WTC11 (cell line): ENCODE measurements around the gene NDUFAF2. TPM values are rescaled to one million over a fixed set of nuclear protein-coding genes. Genes with fewer than 3 reads are reported as not detected.

Source experiments
- ATAC-seq: fragments of 200-7000 bp; cut with Tn5 transposase; 2 replicates; pipeline ENCODE4 v1.10.0; 2021; ENCODE audit warnings: mild to moderate bottlenecking, moderate library complexity
- CTCF ChIA-PET: fragments of 300-600 bp; sonication (Branson Sonifier 250); formaldehyde crosslinking; loops from one replicate; lab custom pipeline; 2021; ENCODE audit warnings: antibody characterized with exemption; lab: Charles Lee
- POLR2A ChIA-PET: fragments of 350-600 bp; sonication (Branson Sonifier 250); formaldehyde crosslinking; loops from one replicate; lab custom pipeline; 2021; ENCODE audit warnings: antibody characterized with exemption; lab: Charles Lee
- DNase-seq: peaks from one replicate; pipeline ENCODE4 v3.0.0; 2021; ENCODE audit warnings: low spot score
- H3K27ac Mint-ChIP-seq: 2 replicates; pipeline ENCODE4 v1.8.0; 2021; ENCODE audit warnings: mixed read lengths
- H3K27me3 Mint-ChIP-seq: 2 replicates; pipeline ENCODE4 v1.8.0; 2021; ENCODE audit warnings: low read depth, mild to moderate bottlenecking, moderate library complexity, mixed read lengths
- H3K36me3 Mint-ChIP-seq: 2 replicates; pipeline ENCODE4 v1.8.0; 2021; ENCODE audit warnings: mixed read lengths
- H3K4me1 Mint-ChIP-seq: 2 replicates; pipeline ENCODE4 v1.8.0; 2022; ENCODE audit warnings: mixed read lengths
- H3K4me3 Mint-ChIP-seq: 2 replicates; pipeline ENCODE4 v1.8.0; 2021; ENCODE audit warnings: mild to moderate bottlenecking, moderate library complexity, mixed read lengths
- H3K9me3 Mint-ChIP-seq: 2 replicates; pipeline ENCODE4 v1.8.0; 2021; ENCODE audit warnings: mixed read lengths
- AFF4 ChIP-seq: sonication (generic); formaldehyde crosslinking; IDR thresholded peaks from 2 replicates; pipeline ENCODE4 v1.8.1; 2023; ENCODE audit warnings: mild to moderate bottlenecking, missing genetic modification reagents, borderline replicate concordance
- ARID4B ChIP-seq: sonication (generic); formaldehyde crosslinking; IDR thresholded peaks from 2 replicates; pipeline ENCODE4 v1.8.0; 2023; ENCODE audit warnings: missing genetic modification reagents, mild to moderate bottlenecking, borderline replicate concordance
- ATF1 ChIP-seq: sonication (generic); formaldehyde crosslinking; IDR thresholded peaks from 2 replicates; pipeline ENCODE4 v1.8.1; 2023; ENCODE audit warnings: mild to moderate bottlenecking, moderate library complexity, missing genetic modification reagents
- CDX4 ChIP-seq: fragments of 250-450 bp; sonication (Bioruptor Pico); IDR thresholded peaks from 2 replicates; pipeline ENCODE4 v1.9.0; 2021; ENCODE audit warnings: moderate library complexity, mild to moderate bottlenecking, inconsistent platforms, borderline replicate concordance
- CREB1 ChIP-seq: sonication (generic); formaldehyde crosslinking; IDR thresholded peaks from 2 replicates; pipeline ENCODE4 v1.8.0; 2023; ENCODE audit warnings: mild to moderate bottlenecking, missing genetic modification reagents
- ERG ChIP-seq: fragments of 250-450 bp; sonication (Bioruptor Pico); IDR thresholded peaks from 2 replicates; pipeline ENCODE4 v1.8.0; 2021; ENCODE audit warnings: mild to moderate bottlenecking
- MXD4 ChIP-seq: fragments of 250-450 bp; sonication (Bioruptor Pico); IDR thresholded peaks from 2 replicates; pipeline ENCODE4 v1.8.0; 2021; ENCODE audit warnings: mild to moderate bottlenecking, moderate library complexity, borderline replicate concordance
- NFE2L1 ChIP-seq: sonication (generic); formaldehyde crosslinking; IDR thresholded peaks from 2 replicates; pipeline ENCODE4 v1.8.1; 2023; ENCODE audit warnings: missing genetic modification reagents
- SMAD4 ChIP-seq: sonication (generic); formaldehyde crosslinking; IDR thresholded peaks from 2 replicates; pipeline ENCODE4 v1.8.0; 2022; ENCODE audit warnings: mild to moderate bottlenecking, missing genetic modification reagents
- TP53 ChIP-seq: sonication (generic); formaldehyde crosslinking; IDR thresholded peaks from 2 replicates; pipeline ENCODE4 v1.8.1; 2023; ENCODE audit warnings: mild to moderate bottlenecking, missing genetic modification reagents
- ZNF121 ChIP-seq: sonication (generic); formaldehyde crosslinking; IDR thresholded peaks from 2 replicates; pipeline ENCODE4 v1.8.0; 2023; ENCODE audit warnings: missing genetic modification reagents
- ZNF423 ChIP-seq: fragments of 250-450 bp; sonication (Bioruptor Pico); IDR thresholded peaks from 2 replicates; pipeline ENCODE4 v2.1.2; 2022; ENCODE audit warnings: mild to moderate bottlenecking, moderate library complexity
- ZSCAN18 ChIP-seq: fragments of 250-450 bp; sonication (Bioruptor Pico); IDR thresholded peaks from 2 replicates; pipeline ENCODE4 v2.1.2; 2022; ENCODE audit warnings: mild to moderate bottlenecking, moderate library complexity
- total RNA-seq: library from RNA; stranded (reverse); gene quantifications from 3 replicates; pipeline ENCODE4 v1.2.3, GENCODE V29; 2021

The NDUFAF2 gene
- total RNA-seq, 1 experiment from 2014 or later, result 42.0 TPM

- TF ChIP-seq ARID4B (CRISPR knock-in tag), result no peak
- TF ChIP-seq ZNF423 (CRISPR knock-in tag), result no peak
- TF ChIP-seq NFE2L1 (CRISPR knock-in tag), result no peak
Measured at GRCh38 chr5:61162832-61163567, 218.0 kb downstream of the NDUFAF2 start (continued).

- H3K4me3 Mint-ChIP-seq, result peak overlapping the region; percentile 90
- ATAC-seq (no peak), DNase-seq (peak; percentile 12)
- ChIA-PET CTCF (interaction anchor here (0.7 kb wide), 1 partner anchor 243 kb away, joined by 3 read pairs; no protein-coding TSS in a partner anchor), POLR2A (interaction anchor here (1.5 kb wide), 1 partner anchor 168 kb away, joined by 3 read pairs; no protein-coding TSS in a partner anchor)
- H3K9me3 Mint-ChIP-seq, result peaks cover 11% of the 10 kb centered on the region
- H3K36me3 Mint-ChIP-seq, result peaks cover 34% of the 10 kb centered on the region
- TF ChIP-seq ZNF121 (CRISPR knock-in tag) (peak; percentile 24; the same call in 1 of the 2 replicates), ARID4B (CRISPR knock-in tag) (no peak)
- peaks cover 29% of the 10 kb centered on the region for H3K4me1 Mint-ChIP-seq
- H3K27me3 Mint-ChIP-seq, result no peaks in the 10 kb centered on the region
- H3K27ac Mint-ChIP-seq, result no peak overlapping the region; the same call in 1 of the 2 replicates
Measured at GRCh38 chr5:61163905-61164304, 218.9 kb downstream of the NDUFAF2 start.

GRCh38 chr5:61167382-61167781 lies 222.4 kb downstream of the NDUFAF2 start:
- ChIA-PET POLR2A (no interaction called here), CTCF (no interaction called here)
- DNase-seq, result no peak
- no peak overlapping the region for H3K4me3 Mint-ChIP-seq
- no peak for TF ChIP-seq ATF1 (CRISPR knock-in tag)
- no peak for TF ChIP-seq TP53 (CRISPR knock-in tag)
- no peak for TF ChIP-seq CDX4 (CRISPR knock-in tag)
- TF ChIP-seq AFF4 (CRISPR knock-in tag), result no peak
- no peak for TF ChIP-seq MXD4 (CRISPR knock-in tag)
- no peak for TF ChIP-seq SMAD4 (CRISPR knock-in tag)
- TF ChIP-seq CREB1 (CRISPR knock-in tag), result no peak
- TF ChIP-seq ERG, result no peak
- no peak for TF ChIP-seq ZSCAN18
- TF ChIP-seq, all 79 proteins: peak for 0
- H3K36me3 Mint-ChIP-seq, result peaks cover 15% of the 10 kb centered on the region
- no peaks in the 10 kb centered on the region for H3K27me3 Mint-ChIP-seq
- no peak overlapping the region; the same call in 1 of the 2 replicates for H3K27ac Mint-ChIP-seq
- H3K9me3 Mint-ChIP-seq, result peaks cover 11% of the 10 kb centered on the region
- ATAC-seq, result 0 out of 2 replicates have a peak, but pooled peaks have one; percentile 12
- H3K4me1 Mint-ChIP-seq, result peaks cover 30% of the 10 kb centered on the region
